HG02623 (cell line): Measurements from ENCODE around the gene FRS2.
A peak's percentile ranks its signal among the peaks of the same experiment; 100 is the strongest.

Source experiments
- ATAC-seq: cut with Tn5 transposase; IDR thresholded peaks from one replicate; pipeline ENCODE4 v1.9.1; 2021; ENCODE audit warnings: moderate library complexity; ENCODE audit not compliant: unreplicated experiment

Gene FRS2

GRCh38 chr12:69497308-69498026, 27.3 kb downstream of the FRS2 start:
- ATAC-seq: peak; percentile 95

GRCh38 chr12:69500631-69501030, 30.4 kb downstream of the FRS2 start:
- no peak for ATAC-seq

- no peak for ATAC-seq
Observed at GRCh38 chr12:69501154-69501895, 31.1 kb downstream of the FRS2 start.

GRCh38 chr12:69502345-69503081, 32.3 kb downstream of the FRS2 start:
- no peak for ATAC-seq

GRCh38 chr12:69508091-69508490, 37.9 kb downstream of the FRS2 start:
- ATAC-seq: no peak

- no peak for ATAC-seq
Observed at GRCh38 chr12:69508621-69509020, 38.4 kb downstream of the FRS2 start.

GRCh38 chr12:69509308-69509736, 39.1 kb downstream of the FRS2 start:
- no peak for ATAC-seq

- no peak for ATAC-seq
Observed at GRCh38 chr12:69509904-69510827, 40.0 kb downstream of the FRS2 start.

GRCh38 chr12:69511016-69511415, 40.8 kb downstream of the FRS2 start:
- ATAC-seq: no peak

GRCh38 chr12:69511469-69512267, 41.5 kb downstream of the FRS2 start:
- no peak for ATAC-seq

- no peak for ATAC-seq
Observed at GRCh38 chr12:69512820-69513219, 42.6 kb downstream of the FRS2 start.

GRCh38 chr12:69513297-69513696, 43.1 kb downstream of the FRS2 start:
- ATAC-seq: no peak

GRCh38 chr12:69514111-69514510, 43.9 kb downstream of the FRS2 start:
- no peak for ATAC-seq

- ATAC-seq: no peak
Observed at GRCh38 chr12:69514845-69515244, 44.7 kb downstream of the FRS2 start.

GRCh38 chr12:69515394-69515930, 45.3 kb downstream of the FRS2 start:
- no peak for ATAC-seq

GRCh38 chr12:69516950-69517349, 46.8 kb downstream of the FRS2 start:
- ATAC-seq: no peak

- no peak for ATAC-seq
Observed at GRCh38 chr12:69517406-69517805, 47.2 kb downstream of the FRS2 start.

- ATAC-seq: no peak
Observed at GRCh38 chr12:69519871-69520270, 49.7 kb downstream of the FRS2 start.
